NB4 (cell line): Measurements from ENCODE around the gene EFL1.
A peak's percentile ranks its signal among the peaks of the same experiment; 100 is the strongest.

ENCODE experiments used
- DNase-seq: peaks from one replicate; pipeline ENCODE4 v3.0.0; 2010; ENCODE audit warnings: low read depth
- H3K4me3 ChIP-seq: one replicate; pipeline ENCODE4 v1.5.1; 2011; ENCODE audit warnings: mild to moderate bottlenecking, low read depth, low read length, moderate library complexity
- MYC ChIP-seq: IDR thresholded peaks from 2 replicates; pipeline ENCODE4 v1.6.1; 2011; ENCODE audit warnings: low read depth, low read length
- POLR2A ChIP-seq: IDR thresholded peaks from 2 replicates; pipeline ENCODE4 v1.6.1; 2011; ENCODE audit warnings: mild to moderate bottlenecking; ENCODE audit not compliant: insufficient read length; ENCODE audit errors: extremely low read depth
- TF ChIP-seq, protein P1 (sequence below): IDR thresholded peaks from one replicate; pipeline ENCODE4 v1.5.1; 2012; ENCODE audit warnings: low read depth, low read length
- TF ChIP-seq, protein P2 (sequence below): IDR thresholded peaks from 2 replicates; pipeline ENCODE4 v1.6.1; 2011; ENCODE audit warnings: low read depth, low read length

The EFL1 gene

DNA sequence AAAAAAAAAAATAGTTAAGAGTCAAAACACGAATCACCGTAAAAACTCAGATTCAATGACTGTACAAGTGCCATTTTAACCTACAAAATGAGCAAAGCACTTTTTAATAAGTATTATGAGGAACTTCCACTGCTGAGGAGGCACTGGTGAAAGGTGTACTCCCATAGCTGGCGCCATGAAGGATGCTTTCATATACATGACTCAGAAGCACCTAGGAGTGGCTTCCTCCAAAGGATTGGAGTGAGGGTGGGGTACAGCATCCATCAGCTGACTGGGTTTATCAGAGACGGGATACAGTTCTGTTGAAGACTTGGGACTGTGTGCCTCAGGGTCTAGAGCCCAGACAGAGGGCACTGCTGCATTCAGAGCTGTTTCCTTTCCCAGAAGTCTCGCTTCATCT is 155.9 kb downstream of the EFL1 start:
- no peak for DNase-seq

DNA sequence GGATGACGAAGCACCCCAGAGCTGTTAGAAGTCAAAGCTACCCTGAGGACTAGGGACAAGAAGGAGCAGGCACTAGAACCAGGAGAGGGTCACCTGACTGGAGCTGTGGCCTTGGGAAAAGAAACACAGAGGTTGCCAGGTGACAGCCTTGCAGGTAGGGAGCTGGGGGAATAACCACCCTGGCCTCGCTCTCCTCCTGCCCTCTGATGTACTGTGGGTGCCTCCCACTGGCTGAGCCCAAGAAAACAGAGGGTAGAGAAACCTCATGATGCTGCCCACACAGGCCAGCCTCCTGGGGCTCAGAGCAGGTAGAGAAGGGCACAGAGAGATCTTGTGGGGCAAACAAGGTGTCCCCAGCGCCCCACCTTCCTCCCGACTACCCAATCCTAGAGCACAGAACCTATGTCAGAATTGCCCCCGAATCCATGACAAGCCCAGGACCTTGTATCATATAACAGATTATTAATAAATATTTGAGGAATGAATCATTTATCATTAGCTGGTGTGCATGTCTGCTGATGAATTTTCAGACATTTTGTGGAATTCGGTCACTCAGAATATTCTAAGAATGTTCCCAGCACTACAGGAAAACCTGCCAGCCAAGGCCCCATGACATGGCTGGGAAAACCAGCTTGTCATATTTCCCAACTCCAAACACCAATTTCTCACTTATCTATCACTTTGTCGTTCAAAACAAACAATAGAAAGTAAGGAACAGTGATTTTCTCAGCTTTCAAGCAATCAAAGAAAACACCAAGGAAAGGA is 156.9 kb downstream of the EFL1 start:
- H3K4me3 ChIP-seq, result no peak overlapping the region
- no peak for DNase-seq
- TF ChIP-seq, protein P1, sequence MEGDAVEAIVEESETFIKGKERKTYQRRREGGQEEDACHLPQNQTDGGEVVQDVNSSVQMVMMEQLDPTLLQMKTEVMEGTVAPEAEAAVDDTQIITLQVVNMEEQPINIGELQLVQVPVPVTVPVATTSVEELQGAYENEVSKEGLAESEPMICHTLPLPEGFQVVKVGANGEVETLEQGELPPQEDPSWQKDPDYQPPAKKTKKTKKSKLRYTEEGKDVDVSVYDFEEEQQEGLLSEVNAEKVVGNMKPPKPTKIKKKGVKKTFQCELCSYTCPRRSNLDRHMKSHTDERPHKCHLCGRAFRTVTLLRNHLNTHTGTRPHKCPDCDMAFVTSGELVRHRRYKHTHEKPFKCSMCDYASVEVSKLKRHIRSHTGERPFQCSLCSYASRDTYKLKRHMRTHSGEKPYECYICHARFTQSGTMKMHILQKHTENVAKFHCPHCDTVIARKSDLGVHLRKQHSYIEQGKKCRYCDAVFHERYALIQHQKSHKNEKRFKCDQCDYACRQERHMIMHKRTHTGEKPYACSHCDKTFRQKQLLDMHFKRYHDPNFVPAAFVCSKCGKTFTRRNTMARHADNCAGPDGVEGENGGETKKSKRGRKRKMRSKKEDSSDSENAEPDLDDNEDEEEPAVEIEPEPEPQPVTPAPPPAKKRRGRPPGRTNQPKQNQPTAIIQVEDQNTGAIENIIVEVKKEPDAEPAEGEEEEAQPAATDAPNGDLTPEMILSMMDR, result no peak
- TF ChIP-seq POLR2A, result no peak
- TF ChIP-seq, protein P2, sequence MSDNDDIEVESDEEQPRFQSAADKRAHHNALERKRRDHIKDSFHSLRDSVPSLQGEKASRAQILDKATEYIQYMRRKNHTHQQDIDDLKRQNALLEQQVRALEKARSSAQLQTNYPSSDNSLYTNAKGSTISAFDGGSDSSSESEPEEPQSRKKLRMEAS, result no peak
- no peak for TF ChIP-seq MYC

More for the DNA sequence above, 155.9 kb downstream of the EFL1 start:
- no peak overlapping the region for H3K4me3 ChIP-seq
- TF ChIP-seq, protein P1, result no peak
- TF ChIP-seq POLR2A (no peak), MYC (no peak)
- TF ChIP-seq, protein P2, result no peak

DNA sequence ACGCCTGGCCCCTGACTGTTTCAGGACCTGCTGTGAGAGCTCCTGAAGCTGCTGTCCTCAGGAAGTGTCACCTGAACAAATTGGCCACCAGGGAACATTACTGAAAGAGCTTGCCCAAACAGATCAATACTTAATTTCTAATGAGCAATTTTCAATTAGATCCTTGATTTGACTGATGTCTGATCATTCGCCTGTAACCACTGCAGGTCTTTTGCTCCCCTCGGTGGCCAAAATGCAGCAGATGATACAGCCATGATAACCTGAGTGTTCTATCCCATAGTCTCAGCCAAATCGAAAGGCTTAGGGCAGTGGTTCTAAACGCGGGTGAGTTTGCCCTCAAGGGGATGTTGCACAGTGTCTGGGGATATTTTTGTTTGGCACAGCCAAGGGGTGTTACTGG is 159.1 kb downstream of the EFL1 start:
- DNase-seq, result no peak
- no peak for TF ChIP-seq POLR2A
- TF ChIP-seq, protein P1, result peak; percentile 18
- TF ChIP-seq, protein P2, result no peak
- no peak overlapping the region for H3K4me3 ChIP-seq

DNA sequence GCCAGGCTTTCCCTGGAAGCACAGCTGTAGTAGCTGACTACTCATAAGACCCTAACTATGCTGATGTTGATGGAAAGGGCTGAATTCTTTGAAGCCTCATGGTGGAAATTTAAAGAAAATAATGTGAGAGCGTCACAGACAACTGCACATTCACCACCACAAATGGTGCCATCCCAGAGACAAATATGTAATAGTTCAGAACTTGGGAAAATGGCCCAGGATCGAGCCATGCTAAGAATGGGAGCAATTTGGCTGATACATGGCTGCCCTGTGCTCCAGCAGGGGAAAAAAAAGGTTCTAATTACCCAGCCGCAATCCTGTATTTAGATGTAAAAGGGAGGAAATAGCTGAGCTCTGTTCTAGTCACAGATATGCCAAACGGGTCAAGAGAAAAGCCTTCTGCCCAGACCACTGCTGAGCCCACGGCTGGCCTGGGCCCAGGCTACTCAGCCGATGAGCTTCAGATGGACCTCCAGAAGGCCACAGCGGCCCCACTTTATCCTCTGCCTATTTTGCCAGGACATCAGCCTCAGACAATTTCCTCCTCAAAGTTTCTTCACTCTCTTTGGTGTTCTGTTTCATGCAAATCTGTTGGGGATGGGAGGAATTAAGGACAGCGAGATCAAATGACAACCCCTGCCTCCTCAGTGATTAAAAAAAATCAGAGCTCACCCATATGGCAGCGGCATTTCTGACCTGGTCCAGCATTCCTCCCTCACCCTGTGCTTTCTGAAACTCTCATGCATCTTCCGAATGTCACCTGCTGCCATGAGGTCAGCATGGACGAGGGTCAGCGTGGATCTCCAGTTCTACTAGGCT is 162.2 kb downstream of the EFL1 start:
- H3K4me3 ChIP-seq, result no peak overlapping the region
- no peak for TF ChIP-seq MYC
- TF ChIP-seq, protein P2, result no peak
- TF ChIP-seq, protein P1, result no peak
- TF ChIP-seq POLR2A, result no peak
- DNase-seq, result no peak

DNA sequence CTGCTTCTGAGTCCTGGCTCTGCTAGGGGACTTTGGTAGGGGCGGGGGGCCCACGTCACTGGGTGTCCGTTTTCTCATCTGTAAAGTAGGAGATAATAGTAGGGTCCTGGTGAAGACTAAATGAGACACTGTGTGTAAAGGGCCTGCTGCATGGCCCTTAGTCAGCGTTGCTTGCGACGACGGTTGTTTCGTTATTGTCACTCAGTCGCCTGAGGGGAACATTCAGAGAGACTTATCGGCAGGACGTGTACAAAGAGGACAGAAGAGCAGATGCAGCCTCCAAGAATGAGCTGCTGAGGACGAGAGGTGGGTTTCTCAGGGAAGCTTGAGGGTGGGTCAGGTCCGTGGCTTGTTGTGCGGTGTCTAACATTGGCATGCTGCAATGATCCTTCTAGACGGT is 163.9 kb downstream of the EFL1 start:
- no peak overlapping the region for H3K4me3 ChIP-seq
- no peak for DNase-seq
- TF ChIP-seq, protein P2, result no peak
- TF ChIP-seq, protein P1, result no peak
- TF ChIP-seq POLR2A (no peak), MYC (no peak)
